MM.1S (cell line): ENCODE measurements around the gene MATN1.

Experiments
- EZH2 ChIP-seq: fragments of 300-600 bp; sonication (generic); optimal IDR thresholded peaks from 2 replicates; pipeline ENCODE3; 2017; ENCODE audit warnings: low read depth, mild to moderate bottlenecking, antibody characterized with exemption, low read length, mixed read lengths
- EZH2phosphoT487 ChIP-seq: fragments of 300-600 bp; sonication (generic); IDR thresholded peaks from 2 replicates; pipeline ENCODE4 v1.6.1; 2018; ENCODE audit warnings: antibody characterized with exemption, low read length
- TF ChIP-seq, protein P1 (sequence below): fragments of 300-600 bp; sonication (generic); IDR thresholded peaks from 2 replicates; pipeline ENCODE4 v1.5.1; 2016; ENCODE audit warnings: antibody characterized with exemption, low read length, mixed read lengths

DNA sequence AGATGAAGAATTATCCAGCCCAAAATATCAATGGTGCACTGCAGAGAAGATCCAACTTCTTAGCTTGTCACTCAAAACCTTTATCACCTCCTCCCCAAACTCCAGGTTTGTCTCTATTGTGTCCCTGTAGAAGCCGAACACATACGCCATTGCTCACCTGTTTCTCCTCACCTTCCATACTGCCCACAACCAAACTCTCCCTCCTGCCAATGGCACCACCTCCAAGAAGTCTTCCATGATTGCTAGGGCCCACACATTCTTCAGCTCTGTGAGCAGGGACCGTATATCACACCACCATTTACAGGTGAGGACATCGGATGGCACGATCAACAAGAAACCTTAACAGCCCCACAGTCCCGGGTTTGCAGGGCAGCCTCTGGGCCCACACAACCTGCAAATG, 31.9 kb upstream of the MATN1 start:
- TF ChIP-seq, protein P1, sequence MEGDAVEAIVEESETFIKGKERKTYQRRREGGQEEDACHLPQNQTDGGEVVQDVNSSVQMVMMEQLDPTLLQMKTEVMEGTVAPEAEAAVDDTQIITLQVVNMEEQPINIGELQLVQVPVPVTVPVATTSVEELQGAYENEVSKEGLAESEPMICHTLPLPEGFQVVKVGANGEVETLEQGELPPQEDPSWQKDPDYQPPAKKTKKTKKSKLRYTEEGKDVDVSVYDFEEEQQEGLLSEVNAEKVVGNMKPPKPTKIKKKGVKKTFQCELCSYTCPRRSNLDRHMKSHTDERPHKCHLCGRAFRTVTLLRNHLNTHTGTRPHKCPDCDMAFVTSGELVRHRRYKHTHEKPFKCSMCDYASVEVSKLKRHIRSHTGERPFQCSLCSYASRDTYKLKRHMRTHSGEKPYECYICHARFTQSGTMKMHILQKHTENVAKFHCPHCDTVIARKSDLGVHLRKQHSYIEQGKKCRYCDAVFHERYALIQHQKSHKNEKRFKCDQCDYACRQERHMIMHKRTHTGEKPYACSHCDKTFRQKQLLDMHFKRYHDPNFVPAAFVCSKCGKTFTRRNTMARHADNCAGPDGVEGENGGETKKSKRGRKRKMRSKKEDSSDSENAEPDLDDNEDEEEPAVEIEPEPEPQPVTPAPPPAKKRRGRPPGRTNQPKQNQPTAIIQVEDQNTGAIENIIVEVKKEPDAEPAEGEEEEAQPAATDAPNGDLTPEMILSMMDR: no peak
- no peak for TF ChIP-seq EZH2
- no peak for TF ChIP-seq EZH2phosphoT487
